Heart right ventricle (tissue), 16 donors: ENCODE data around the gene KLF11. TPM values are rescaled to one million over a fixed set of nuclear protein-coding genes. Genes with fewer than 3 reads are reported as not detected.

Experiments used
- ATAC-seq, 8 donors: fragments of 200-7000 bp; cut with Tn5 transposase; one replicate each; pipeline ENCODE4 v1.9.1; 2020; ENCODE audit warnings: mild to moderate bottlenecking in 8 of 8, moderate library complexity in 8 of 8, moderate number of reproducible peaks in 1 of 8
- DNase-seq, 2 donors: peaks; one replicate each; pipeline ENCODE4 v3.0.0-alpha.2; 2020
- H3K27ac ChIP-seq, 10 donors: fragments of 200-600 bp; sonication (generic) in 2 of 10; one replicate each; pipeline versions ENCODE4 v1.5.0 to v1.8.0; 2020 to 2022; ENCODE audit warnings: mild to moderate bottlenecking in 3 of 10
- H3K27me3 ChIP-seq, 7 donors: fragments of 200-600 bp; one replicate each; pipeline ENCODE4 v1.8.0; 2021 to 2022; ENCODE audit warnings: mild to moderate bottlenecking in 2 of 7
- H3K36me3 ChIP-seq, 9 donors: fragments of 200-600 bp; sonication (generic) in 1 of 9; one replicate each; pipeline versions ENCODE4 v1.5.0 to v1.8.0; 2020 to 2022; ENCODE audit warnings: mild to moderate bottlenecking in 2 of 9
- H3K4me1 ChIP-seq, 9 donors: fragments of 200-600 bp; sonication (generic) in 1 of 9; one replicate each; pipeline versions ENCODE4 v1.5.0 to v1.8.0; 2020 to 2022; ENCODE audit warnings: mild to moderate bottlenecking in 4 of 9
- H3K4me3 ChIP-seq, 10 donors: fragments of 200-600 bp; sonication (generic) in 2 of 10; one replicate each; pipeline versions ENCODE4 v1.5.0 to v1.8.0; 2020 to 2022; ENCODE audit warnings: mild to moderate bottlenecking in 7 of 10, moderate library complexity in 2 of 10
- H3K9me3 ChIP-seq, 11 donors: fragments of 200-600 bp in 10 of 11; sonication (generic) in 2 of 11; one replicate each; pipeline versions ENCODE4 v1.5.0 to v1.8.0; 2013 to 2022; ENCODE audit warnings: mild to moderate bottlenecking in 2 of 11, control low read depth in 1 of 11, moderate library complexity in 1 of 11
- WGBS, 2 donors: extraction: QIAGEN DNeasy Blood & Tissue Kit; methylation state at CpG; one replicate each; pipeline ENCODE4 v1.1.7; 2013; ENCODE audit warnings: inconsistent platforms in 1 of 2; 5-methylcytosine and 5-hydroxymethylcytosine counted together
- intact Hi-C, 10 donors: fragments of 100-400 bp; cut with DNase I; formaldehyde crosslinking; loops; one replicate each; pipeline versions ENCODE4 v1.11.1 to v1.14.2; 2022
- polyA plus RNA-seq, 2 donors: library from polyadenylated mRNA; stranded (reverse); fragments of 200-250 nt; gene quantifications; one replicate each; pipeline ENCODE4 v1.2.3, GENCODE V29; 2013
- total RNA-seq, 10 donors: library from RNA; stranded (reverse); fragmentation: NEBNext Ultra II Directional in 3 of 10; extraction: Animal tissue kit (Norgen Biotek cat#: 25700) in 3 of 10; gene quantifications; one replicate each; pipeline versions ENCODE4 v1.2.1 to v1.2.4, GENCODE V29; 2021 to 2023
- TF ChIP-seq, protein P1 (sequence below), 9 donors: fragments of 200-600 bp; sonication (generic) in 2 of 9; IDR thresholded peaks; one replicate each; pipeline versions ENCODE4 v1.5.0 to v1.8.0; 2021 to 2022; ENCODE audit warnings: antibody characterized with exemption in 9 of 9, mild to moderate bottlenecking in 5 of 9, moderate library complexity in 1 of 9
- donor health status: Arrhythmogenic right ventricular cardiomyopathy.
- donor health status: ischemic (EF 13 %, LVEDD 7.1; RV severe dilation, severe dysfunction).
- donor health status: healthy with polysubstance abuse.
- donor health status: DM: no; HTN: yes; CAD: no.
- donor health status: DM: no; HTN: no; CAD: no.
- donor health status: ischemic (EF 25% LVEDD 6.9; RV normal size, moderate dysfunction).
- donor health status: ischemic (EF 25% LVEDD 5.7; RV mildly dilated, moderate dysfunction).
- donor health status: healthy.
- donor health status: DM: yes; HTN: yes; CAD: no.
- donor health status: Ischemic cardiomyopathy.
- donor health status: ischemic (EF 35%, LVEDD 5.7; RV mildly dilated, moderate dysfunction).
- donor health status: nonischemic (EF 11% LVEDD 7.7; RV severe dilation, severe dysfunction).
- donor health status: DM: yes; HTN: yes; CAD: no.
- donor health status: PGD.
- donor health status: ischemic (EF 29% LVEDD 5.4; RV normal size, mild dysfunction).
- donor health status: nonischemic (EF 23%, LVEDD 6.1; RV moderate dilation, normal function).

The KLF11 gene
- total and polyA plus RNA-seq, 12 donors = 6.1 to 33.7 (median 19.3) TPM

DNA sequence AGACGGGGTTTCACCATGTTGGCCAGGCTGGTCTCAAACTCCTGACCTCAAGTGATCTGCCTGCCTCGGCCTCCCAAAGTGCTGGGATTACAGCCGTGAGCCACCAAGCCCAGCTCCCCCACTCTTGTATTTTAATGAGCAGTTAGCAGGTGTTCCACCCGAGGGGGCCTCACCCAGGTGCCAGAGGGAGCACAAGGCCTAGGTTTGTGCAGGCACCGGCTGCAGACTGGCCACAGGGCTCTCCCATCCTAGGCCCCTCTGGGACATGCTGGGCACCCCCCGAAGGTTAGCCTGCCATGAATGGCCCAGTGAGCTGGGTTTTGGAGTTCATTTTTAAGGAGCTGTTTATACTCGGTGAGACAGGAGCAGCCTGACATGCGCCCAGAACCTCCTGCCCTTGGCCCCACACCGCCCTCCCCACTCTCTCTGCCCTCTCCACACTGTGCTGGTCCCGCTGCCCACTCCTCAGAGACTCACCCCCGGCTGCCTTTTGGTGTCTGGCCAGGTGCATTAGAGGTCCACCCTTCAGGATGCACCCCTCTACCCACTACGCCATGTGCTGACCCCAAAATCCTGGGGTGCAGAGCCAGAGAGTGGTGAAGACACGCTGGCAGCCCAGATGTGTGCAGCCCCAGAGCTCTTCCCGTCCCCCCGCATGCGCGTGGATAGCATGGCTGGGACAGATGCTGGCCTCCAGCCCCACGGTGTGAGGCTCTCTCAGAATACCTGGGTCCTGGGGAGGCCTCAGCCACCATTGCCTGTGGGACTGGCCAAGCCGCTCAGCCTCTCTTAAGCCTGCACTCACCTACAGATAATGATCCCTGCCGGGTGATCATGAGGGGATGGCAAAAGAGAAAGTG lies 11.2 kb upstream of the KLF11 start:
- ATAC-seq = no peak
- Histone ChIP-seq H3K27ac (no peak overlapping the region), H3K36me3 (no peaks in the 10 kb centered on the region), H3K9me3 (no peaks in the 10 kb centered on the region), H3K4me3 (no peak overlapping the region), H3K27me3 (no peaks in the 10 kb centered on the region), H3K4me1 (peaks cover 27 to 73% (median 61%) of the 10 kb centered on the region in 9 donors)
- intact Hi-C loops = loop anchor here in 1 of 10 donors (2.0 kb wide), 1 partner anchor 21 kb away; no protein-coding TSS in a partner anchor
- DNase-seq = no peak
- WGBS, 2 donors = 92 to 93% methylated on average over 20 of the region's 20 CpGs
- TF ChIP-seq, protein P1, sequence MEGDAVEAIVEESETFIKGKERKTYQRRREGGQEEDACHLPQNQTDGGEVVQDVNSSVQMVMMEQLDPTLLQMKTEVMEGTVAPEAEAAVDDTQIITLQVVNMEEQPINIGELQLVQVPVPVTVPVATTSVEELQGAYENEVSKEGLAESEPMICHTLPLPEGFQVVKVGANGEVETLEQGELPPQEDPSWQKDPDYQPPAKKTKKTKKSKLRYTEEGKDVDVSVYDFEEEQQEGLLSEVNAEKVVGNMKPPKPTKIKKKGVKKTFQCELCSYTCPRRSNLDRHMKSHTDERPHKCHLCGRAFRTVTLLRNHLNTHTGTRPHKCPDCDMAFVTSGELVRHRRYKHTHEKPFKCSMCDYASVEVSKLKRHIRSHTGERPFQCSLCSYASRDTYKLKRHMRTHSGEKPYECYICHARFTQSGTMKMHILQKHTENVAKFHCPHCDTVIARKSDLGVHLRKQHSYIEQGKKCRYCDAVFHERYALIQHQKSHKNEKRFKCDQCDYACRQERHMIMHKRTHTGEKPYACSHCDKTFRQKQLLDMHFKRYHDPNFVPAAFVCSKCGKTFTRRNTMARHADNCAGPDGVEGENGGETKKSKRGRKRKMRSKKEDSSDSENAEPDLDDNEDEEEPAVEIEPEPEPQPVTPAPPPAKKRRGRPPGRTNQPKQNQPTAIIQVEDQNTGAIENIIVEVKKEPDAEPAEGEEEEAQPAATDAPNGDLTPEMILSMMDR (IDR thresholded peaks at IDR 0.05) = no peak

DNA sequence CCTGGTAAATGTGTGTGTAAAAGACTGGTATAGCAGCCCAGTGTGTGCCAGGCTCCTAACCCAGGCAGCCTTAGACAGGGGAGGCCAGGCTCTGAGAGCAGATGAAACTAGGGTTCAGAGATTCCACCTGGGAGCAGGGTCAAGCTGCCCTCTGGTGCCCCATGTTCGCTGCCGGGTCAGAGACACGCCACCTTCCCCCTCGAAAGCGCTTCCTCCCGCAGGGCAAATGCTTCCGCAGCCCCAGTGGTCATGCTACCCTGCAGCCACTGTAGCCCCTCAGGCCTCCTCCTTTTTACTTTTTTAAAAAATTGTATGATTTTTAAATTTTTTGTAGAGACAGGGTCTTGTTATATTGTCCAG lies 10.6 kb upstream of the KLF11 start:
- DNase-seq (no peak), ATAC-seq (no peak)
- TF ChIP-seq, protein P1 (IDR thresholded peaks at IDR 0.05) = no peak
- Histone ChIP-seq H3K27me3 (no peaks in the 10 kb centered on the region), H3K4me3 (no peak overlapping the region), H3K4me1 (peaks cover 27 to 79% (median 65%) of the 10 kb centered on the region in 9 donors), H3K36me3 (no peaks in the 10 kb centered on the region), H3K27ac (peak overlapping the region in 2 of 10 donors; percentile 35 to 83), H3K9me3 (no peaks in the 10 kb centered on the region)
- WGBS, 2 donors = 96 to 98% methylated on average over 7 of the region's 7 CpGs
- intact Hi-C loops = loop anchor here in 1 of 10 donors (2.0 kb wide), 1 partner anchor 22 kb away; no protein-coding TSS in a partner anchor

DNA sequence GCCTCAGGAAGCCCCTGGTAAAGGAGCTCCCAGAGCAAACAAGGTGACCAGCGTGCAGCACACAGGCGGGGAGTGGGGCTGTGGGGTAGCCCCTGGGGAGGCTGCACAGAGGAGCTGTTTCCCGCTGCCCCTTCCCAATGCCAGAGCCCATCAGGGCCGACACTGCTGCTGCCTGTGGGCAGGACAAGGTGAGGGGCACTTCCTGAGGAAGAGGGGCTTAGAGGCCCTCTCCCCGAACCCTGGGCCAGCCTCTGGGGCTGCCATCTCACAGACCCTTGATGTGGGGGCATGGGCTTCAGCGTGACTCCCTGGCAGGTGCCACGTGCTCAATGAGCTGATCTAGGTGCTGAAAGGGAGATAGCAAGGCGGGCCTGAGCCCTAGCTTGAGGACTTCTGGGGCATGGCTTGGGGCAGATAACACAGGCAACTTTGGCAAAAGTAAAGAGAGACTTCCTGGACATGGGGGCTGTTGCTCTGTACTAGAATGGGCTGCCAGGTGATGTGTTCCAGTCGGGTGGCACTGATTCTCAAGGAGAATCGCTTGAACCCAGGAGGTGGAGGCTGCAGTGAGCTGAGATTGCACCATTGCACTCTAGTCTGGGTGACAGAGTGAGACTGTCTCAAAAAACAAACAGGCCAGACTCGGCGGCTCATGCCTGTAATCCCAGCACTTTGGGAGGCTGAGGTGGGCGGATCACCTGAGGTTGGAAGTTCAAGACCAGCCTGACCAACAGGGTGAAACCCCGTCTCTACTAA lies 9.9 kb upstream of the KLF11 start:
- Histone ChIP-seq H3K4me1 (peaks cover 22 to 77% (median 64%) of the 10 kb centered on the region in 9 donors), H3K27me3 (no peaks in the 10 kb centered on the region), H3K4me3 (no peak overlapping the region), H3K27ac (peak overlapping the region in 4 of 10 donors; percentile 4 to 83 (median 20)), H3K9me3 (no peaks in the 10 kb centered on the region), H3K36me3 (no peaks in the 10 kb centered on the region)
- WGBS, 2 donors = 67 to 74% methylated on average over 14 of the region's 14 CpGs
- TF ChIP-seq, protein P1 (IDR thresholded peaks at IDR 0.05) = no peak
- no peak for DNase-seq
- intact Hi-C loops = loop anchor here in 1 of 10 donors (2.0 kb wide), 1 partner anchor 23 kb away; no protein-coding TSS in a partner anchor
- peak in 1 of 8 donors; percentile 33 for ATAC-seq

DNA sequence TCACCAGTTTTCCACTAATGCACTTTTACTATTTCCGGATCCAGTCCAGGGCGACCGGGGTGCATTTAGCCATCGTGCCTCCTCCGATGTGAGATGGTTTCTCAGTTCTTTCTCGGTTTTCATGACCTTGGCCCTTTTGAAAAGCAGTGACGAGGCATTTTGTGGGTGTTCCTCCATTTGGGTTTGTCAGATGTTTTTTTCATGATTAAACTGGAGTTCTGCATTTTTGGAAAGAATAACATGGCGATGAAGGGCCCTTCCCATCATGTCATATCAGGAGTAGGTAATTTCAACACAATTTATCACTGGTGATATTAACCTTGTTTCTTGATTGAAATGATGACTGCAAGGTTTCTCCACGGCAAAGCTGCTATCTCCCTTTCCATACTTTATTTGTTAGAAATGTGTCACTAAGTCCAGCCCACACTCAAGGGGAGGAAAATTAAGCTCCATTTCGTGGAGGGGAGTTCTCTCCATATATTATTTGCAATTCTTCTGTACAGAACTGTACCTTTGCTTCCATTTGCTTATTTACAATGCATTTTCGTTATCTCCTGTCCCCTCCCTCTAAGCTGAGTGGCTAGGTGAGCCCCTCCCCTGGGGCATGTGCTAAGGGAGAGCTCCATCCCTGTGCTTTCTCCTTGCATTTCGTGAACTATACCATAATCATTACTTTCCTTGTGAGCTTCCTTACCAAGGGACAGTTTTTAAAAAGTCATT lies 8.9 kb upstream of the KLF11 start:
- ATAC-seq = no peak
- H3K27ac ChIP-seq = peak overlapping the region in 2 of 10 donors; percentile 67 to 83
- H3K4me3 ChIP-seq = no peak overlapping the region
- peaks cover 14 to 66% (median 56%) of the 10 kb centered on the region in 9 donors for H3K4me1 ChIP-seq
- no peaks in the 10 kb centered on the region for H3K27me3 ChIP-seq
- DNase-seq = no peak
- intact Hi-C loops = loop anchor here in 1 of 10 donors (5.0 kb wide), 1 partner anchor 47 kb away; no protein-coding TSS in a partner anchor
- H3K36me3 ChIP-seq = no peaks in the 10 kb centered on the region
- H3K9me3 ChIP-seq = no peaks in the 10 kb centered on the region
- TF ChIP-seq, protein P1 (IDR thresholded peaks at IDR 0.05) = no peak
- WGBS, 2 donors = 84% methylated on average over 12 of the region's 12 CpGs
